Measurements from ENCODE around the gene GIGYF2. TPM values are rescaled to one million over a fixed set of nuclear protein-coding genes. Genes with fewer than 3 reads are reported as not detected.

The GIGYF2 gene
- total and polyA plus RNA-seq, 2 donors from 2014 or later, result 13.5 to 79.8 TPM

- H3K9ac ChIP-seq (ENCODE audit: low read length in 3 of 3), result no peak overlapping the region
- H3K4me1 ChIP-seq (ENCODE audit: control insufficient read depth in 2 of 3, insufficient read depth in 2 of 3, low read depth in 1 of 3, low read length in 3 of 3), result no peaks in the 10 kb centered on the region
- no peak overlapping the region for H3K4me3 ChIP-seq (ENCODE audit: low read length in 3 of 3)
- FAIRE-seq (no peak), DNase-seq (no peak)
- H3K27me3 ChIP-seq (ENCODE audit: control insufficient read depth, insufficient read depth, low read length), result no peaks in the 10 kb centered on the region
- H3K9me3 ChIP-seq (ENCODE audit: control insufficient read depth in 2 of 3, insufficient read depth in 1 of 3, low read length in 3 of 3), result no peaks in the 10 kb centered on the region
- no peak overlapping the region for H3K27ac ChIP-seq (ENCODE audit: low read depth in 2 of 2, low read length in 2 of 2)
- no peak for TF ChIP-seq CTCF (IDR thresholded peaks at IDR 0.05; ENCODE audit: borderline replicate concordance, extremely low read depth, insufficient read depth)
- intact Hi-C loops (cut with DNase I), result no loop called here
- peaks cover 20 to 28% (median 20%) of the 10 kb centered on the region in 3 donors for H3K36me3 ChIP-seq (ENCODE audit: control insufficient read depth in 2 of 3, insufficient read depth in 3 of 3, low read length in 3 of 3)
Observed at GRCh38 chr2:232787806-232788205, 90.7 kb downstream of the GIGYF2 start.

GRCh38 chr2:232789082-232789481, 92.0 kb downstream of the GIGYF2 start:
- Histone ChIP-seq H3K27me3 (ENCODE audit: control insufficient read depth, insufficient read depth, low read length) (no peaks in the 10 kb centered on the region), H3K36me3 (ENCODE audit: control insufficient read depth in 2 of 3, insufficient read depth in 3 of 3, low read length in 3 of 3) (peaks cover 26 to 38% (median 26%) of the 10 kb centered on the region in 3 donors), H3K9me3 (ENCODE audit: control insufficient read depth in 2 of 3, insufficient read depth in 1 of 3, low read length in 3 of 3) (no peaks in the 10 kb centered on the region), H3K27ac (ENCODE audit: low read depth in 2 of 2, low read length in 2 of 2) (no peak overlapping the region), H3K4me1 (ENCODE audit: control insufficient read depth in 2 of 3, insufficient read depth in 2 of 3, low read depth in 1 of 3, low read length in 3 of 3) (no peaks in the 10 kb centered on the region), H3K4me3 (ENCODE audit: low read length in 3 of 3) (no peak overlapping the region), H3K9ac (ENCODE audit: low read length in 3 of 3) (no peak overlapping the region)
- DNase-seq, result peak in 3 of 5 donors; percentile 12 to 65 (median 63)
- TF ChIP-seq CTCF (IDR thresholded peaks at IDR 0.05; ENCODE audit: borderline replicate concordance, extremely low read depth, insufficient read depth), result no peak
- no peak for FAIRE-seq
- intact Hi-C loops (cut with DNase I), result no loop called here

GRCh38 chr2:232791518-232791917, 94.4 kb downstream of the GIGYF2 start:
- DNase-seq, result no peak
- no peak overlapping the region for H3K9ac ChIP-seq (ENCODE audit: low read length in 3 of 3)
- H3K27ac ChIP-seq (ENCODE audit: low read depth in 2 of 2, low read length in 2 of 2), result no peak overlapping the region
- intact Hi-C loops (cut with DNase I), result no loop called here
- peaks cover 24 to 34% (median 28%) of the 10 kb centered on the region in 3 donors for H3K36me3 ChIP-seq (ENCODE audit: control insufficient read depth in 2 of 3, insufficient read depth in 3 of 3, low read length in 3 of 3)
- no peaks in the 10 kb centered on the region for H3K9me3 ChIP-seq (ENCODE audit: control insufficient read depth in 2 of 3, insufficient read depth in 1 of 3, low read length in 3 of 3)
- H3K27me3 ChIP-seq (ENCODE audit: control insufficient read depth, insufficient read depth, low read length), result no peaks in the 10 kb centered on the region
- no peak for FAIRE-seq
- H3K4me3 ChIP-seq (ENCODE audit: low read length in 3 of 3), result no peak overlapping the region
- no peak for TF ChIP-seq CTCF (IDR thresholded peaks at IDR 0.05; ENCODE audit: borderline replicate concordance, extremely low read depth, insufficient read depth)
- no peaks in the 10 kb centered on the region for H3K4me1 ChIP-seq (ENCODE audit: control insufficient read depth in 2 of 3, insufficient read depth in 2 of 3, low read depth in 1 of 3, low read length in 3 of 3)

- Histone ChIP-seq H3K4me3 (ENCODE audit: low read length in 3 of 3) (no peak overlapping the region), H3K9ac (ENCODE audit: low read length in 3 of 3) (no peak overlapping the region), H3K36me3 (ENCODE audit: control insufficient read depth in 2 of 3, insufficient read depth in 3 of 3, low read length in 3 of 3) (peaks cover 24 to 39% (median 33%) of the 10 kb centered on the region in 3 donors), H3K27me3 (ENCODE audit: control insufficient read depth, insufficient read depth, low read length) (no peaks in the 10 kb centered on the region), H3K9me3 (ENCODE audit: control insufficient read depth in 2 of 3, insufficient read depth in 1 of 3, low read length in 3 of 3) (no peaks in the 10 kb centered on the region), H3K27ac (ENCODE audit: low read depth in 2 of 2, low read length in 2 of 2) (no peak overlapping the region), H3K4me1 (ENCODE audit: control insufficient read depth in 2 of 3, insufficient read depth in 2 of 3, low read depth in 1 of 3, low read length in 3 of 3) (no peaks in the 10 kb centered on the region)
- intact Hi-C loops (cut with DNase I), result no loop called here
- TF ChIP-seq CTCF (IDR thresholded peaks at IDR 0.05; ENCODE audit: borderline replicate concordance, extremely low read depth, insufficient read depth), result no peak
- DNase-seq (no peak), FAIRE-seq (no peak)
Observed at GRCh38 chr2:232793271-232793670, 96.1 kb downstream of the GIGYF2 start.
